Endothelial cell (in vitro differentiated cells): ENCODE results near the gene PTPRN2. TPM values are rescaled to one million over a fixed set of nuclear protein-coding genes. Genes with fewer than 3 reads are reported as not detected.
"Not testable (repeated sequence)": the region's sequence is repeated elsewhere in the genome, so short reads cannot be mapped to it uniquely, and the experiment has no call there.

ENCODE experiments used
- DNase-seq: peaks from one replicate; pipeline ENCODE4 v3.0.0; 2021; ENCODE audit warnings: low spot score
- H3K27ac Mint-ChIP-seq: one replicate; pipeline ENCODE4 v1.8.0; 2021; ENCODE audit warnings: mixed read lengths, inconsistent platforms; ENCODE audit not compliant: unreplicated experiment
- H3K27me3 Mint-ChIP-seq: one replicate; pipeline ENCODE4 v1.8.0; 2021; ENCODE audit warnings: mild to moderate bottlenecking, moderate library complexity, mixed read lengths, inconsistent platforms; ENCODE audit not compliant: unreplicated experiment
- H3K36me3 Mint-ChIP-seq: one replicate; pipeline ENCODE4 v1.8.0; 2021; ENCODE audit warnings: mild to moderate bottlenecking, low read depth, mixed read lengths, inconsistent platforms; ENCODE audit not compliant: unreplicated experiment
- H3K4me1 Mint-ChIP-seq: one replicate; pipeline ENCODE4 v1.8.0; 2021; ENCODE audit warnings: mild to moderate bottlenecking, mixed read lengths, inconsistent platforms; ENCODE audit not compliant: unreplicated experiment
- H3K4me3 Mint-ChIP-seq: one replicate; pipeline ENCODE4 v1.8.0; 2021; ENCODE audit warnings: mild to moderate bottlenecking, mixed read lengths, inconsistent platforms; ENCODE audit not compliant: unreplicated experiment
- H3K9me3 Mint-ChIP-seq: one replicate; pipeline ENCODE4 v1.8.0; 2021; ENCODE audit warnings: mixed read lengths, inconsistent platforms; ENCODE audit not compliant: unreplicated experiment
- CTCF ChIP-seq: fragments of 200-600 bp; sonication (generic); IDR thresholded peaks from one replicate; pipeline ENCODE4 v1.5.0; 2021; ENCODE audit warnings: antibody characterized with exemption; ENCODE audit not compliant: unreplicated experiment
- total RNA-seq: library from RNA; stranded (reverse); fragmentation: NEBNext Ultra II Directional; extraction: Animal tissue kit (Norgen Biotek cat#: 25700); gene quantifications from one replicate; pipeline ENCODE4 v1.2.1, GENCODE V29; 2021; ENCODE audit not compliant: unreplicated experiment

Gene PTPRN2
- total RNA-seq, 1 donor from 2014 or later = 0.18 TPM

GRCh38 chr7:157981778-157982177 lies 605.8 kb downstream of the PTPRN2 start:
- H3K4me1 Mint-ChIP-seq = no peaks in the 10 kb centered on the region
- H3K27ac Mint-ChIP-seq = no peak overlapping the region
- peaks cover 32% of the 10 kb centered on the region for H3K9me3 Mint-ChIP-seq
- H3K27me3 Mint-ChIP-seq = peaks cover 21% of the 10 kb centered on the region
- H3K36me3 Mint-ChIP-seq = peaks cover 20% of the 10 kb centered on the region
- H3K4me3 Mint-ChIP-seq = no peak overlapping the region
- no peak for DNase-seq
- no peak for TF ChIP-seq CTCF

GRCh38 chr7:157980774-157981173 lies 606.8 kb downstream of the PTPRN2 start:
- no peak for DNase-seq
- Mint-ChIP-seq H3K27ac (no peak overlapping the region), H3K9me3 (peaks cover 40% of the 10 kb centered on the region), H3K4me1 (no peaks in the 10 kb centered on the region), H3K36me3 (peaks cover 20% of the 10 kb centered on the region), H3K4me3 (no peak overlapping the region), H3K27me3 (peaks cover 21% of the 10 kb centered on the region)
- no peak for TF ChIP-seq CTCF

- H3K9me3 Mint-ChIP-seq = peaks cover 39% of the 10 kb centered on the region
- H3K4me3 Mint-ChIP-seq = not testable (repeated sequence)
Measured at GRCh38 chr7:157980341-157980731, 607.3 kb downstream of the PTPRN2 start.

GRCh38 chr7:157979636-157980340 lies 607.8 kb downstream of the PTPRN2 start:
- peaks cover 16% of the 10 kb centered on the region for H3K27me3 Mint-ChIP-seq
- no peaks in the 10 kb centered on the region for H3K4me1 Mint-ChIP-seq
- H3K9me3 Mint-ChIP-seq = peaks cover 39% of the 10 kb centered on the region
- DNase-seq = no peak
- H3K4me3 Mint-ChIP-seq = no peak overlapping the region
- TF ChIP-seq CTCF = no peak
- H3K27ac Mint-ChIP-seq = no peak overlapping the region
- H3K36me3 Mint-ChIP-seq = peaks cover 19% of the 10 kb centered on the region

More at GRCh38 chr7:157980341-157980731, 607.3 kb downstream of the PTPRN2 start:
- DNase-seq, H3K4me1 Mint-ChIP-seq, H3K27ac Mint-ChIP-seq: not testable (repeated sequence)
- Mint-ChIP-seq H3K27me3 (peaks cover 20% of the 10 kb centered on the region), H3K36me3 (peaks cover 19% of the 10 kb centered on the region)

GRCh38 chr7:157978766-157979165 lies 608.9 kb downstream of the PTPRN2 start:
- no peak for TF ChIP-seq CTCF
- Mint-ChIP-seq H3K4me1 (no peaks in the 10 kb centered on the region), H3K4me3 (no peak overlapping the region), H3K27ac (no peak overlapping the region), H3K9me3 (peaks cover 41% of the 10 kb centered on the region), H3K27me3 (peaks cover 15% of the 10 kb centered on the region), H3K36me3 (peaks cover 15% of the 10 kb centered on the region)
- DNase-seq = no peak
